Activated naive CD4-positive, alpha-beta T cell treated with anti-CD3 and anti-CD28 coated beads, Interleukin-2, amount 50 U/mL, for 16 hours (primary cell): ENCODE measurements around the gene RSAD1.

Experiments
- DNase-seq: peaks from one replicate; pipeline ENCODE4 v3.0.0-alpha.2; 2020

Gene RSAD1

DNA sequence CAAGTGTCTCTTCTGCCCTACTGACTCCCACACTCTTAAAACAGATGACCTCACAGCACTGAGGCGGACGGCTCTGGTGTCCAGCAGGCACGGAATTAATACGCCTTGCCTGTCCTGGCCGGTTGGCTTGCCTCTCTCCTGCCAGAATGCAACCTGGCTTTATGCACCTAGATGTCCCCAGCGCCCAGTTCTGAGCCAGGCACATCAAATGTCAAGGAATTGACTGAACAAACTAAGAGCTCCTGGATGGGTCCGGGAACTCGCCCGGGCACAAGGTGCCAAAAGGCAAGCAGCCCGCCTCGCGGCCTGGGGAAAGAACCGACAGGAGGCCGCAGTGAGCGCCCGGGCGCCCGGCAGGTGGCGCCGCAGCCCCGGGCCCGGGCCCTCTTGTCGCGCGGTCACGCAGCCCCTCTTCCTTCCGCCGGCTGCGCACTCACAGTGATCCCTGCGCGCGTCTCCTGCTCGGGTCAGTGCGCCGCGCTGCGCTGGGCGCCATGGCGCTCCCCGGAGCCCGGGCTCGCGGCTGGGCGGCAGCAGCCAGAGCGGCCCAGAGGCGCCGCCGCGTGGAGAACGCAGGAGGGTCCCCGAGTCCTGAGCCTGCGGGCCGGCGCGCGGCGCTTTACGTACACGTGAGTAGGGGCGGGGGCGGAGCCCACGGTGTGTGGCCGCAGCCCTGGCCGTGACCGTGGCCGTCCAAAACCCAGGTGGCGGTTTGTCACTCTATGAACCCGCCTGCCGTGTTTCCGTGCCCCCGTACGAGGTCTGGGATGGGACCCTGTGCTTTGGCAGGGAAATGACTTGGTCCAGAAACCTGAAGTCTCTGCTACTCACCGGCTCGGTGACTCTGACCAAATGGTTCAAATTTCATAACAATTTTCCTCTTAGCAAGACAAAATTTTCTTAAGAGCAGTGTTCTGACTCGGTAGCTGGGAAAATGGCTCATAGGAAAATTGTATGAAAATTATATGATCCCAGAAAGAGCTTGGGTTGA, at the start of gene RSAD1:
Gene RSAD1 (plus strand): TSS at position 470 of the 991 bp plus-strand sequence. CDS start 25 bp downstream, at position 495.
- DNase-seq: peak; percentile 87

DNA sequence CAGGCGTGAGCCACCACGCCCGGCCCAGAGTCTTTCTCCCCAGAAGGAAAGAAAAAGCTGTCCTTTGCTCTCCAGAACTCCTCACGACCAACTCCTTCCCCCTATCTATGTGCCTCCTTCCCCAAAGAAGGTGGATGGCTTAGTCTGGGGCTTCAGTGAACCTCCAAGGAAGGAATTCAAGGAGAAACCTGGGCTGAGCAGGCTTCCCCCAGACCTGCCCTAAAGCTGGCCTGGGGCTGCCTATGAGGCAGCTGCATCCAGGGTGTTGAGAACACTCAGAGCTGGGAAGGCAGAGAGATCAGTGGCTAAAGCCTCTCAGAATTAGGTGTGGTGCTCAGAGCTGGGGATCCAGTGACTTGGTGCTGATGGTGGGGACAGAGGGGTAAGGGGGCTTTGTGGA, 48.9 kb upstream of the RSAD1 start:
- no peak for DNase-seq

DNA sequence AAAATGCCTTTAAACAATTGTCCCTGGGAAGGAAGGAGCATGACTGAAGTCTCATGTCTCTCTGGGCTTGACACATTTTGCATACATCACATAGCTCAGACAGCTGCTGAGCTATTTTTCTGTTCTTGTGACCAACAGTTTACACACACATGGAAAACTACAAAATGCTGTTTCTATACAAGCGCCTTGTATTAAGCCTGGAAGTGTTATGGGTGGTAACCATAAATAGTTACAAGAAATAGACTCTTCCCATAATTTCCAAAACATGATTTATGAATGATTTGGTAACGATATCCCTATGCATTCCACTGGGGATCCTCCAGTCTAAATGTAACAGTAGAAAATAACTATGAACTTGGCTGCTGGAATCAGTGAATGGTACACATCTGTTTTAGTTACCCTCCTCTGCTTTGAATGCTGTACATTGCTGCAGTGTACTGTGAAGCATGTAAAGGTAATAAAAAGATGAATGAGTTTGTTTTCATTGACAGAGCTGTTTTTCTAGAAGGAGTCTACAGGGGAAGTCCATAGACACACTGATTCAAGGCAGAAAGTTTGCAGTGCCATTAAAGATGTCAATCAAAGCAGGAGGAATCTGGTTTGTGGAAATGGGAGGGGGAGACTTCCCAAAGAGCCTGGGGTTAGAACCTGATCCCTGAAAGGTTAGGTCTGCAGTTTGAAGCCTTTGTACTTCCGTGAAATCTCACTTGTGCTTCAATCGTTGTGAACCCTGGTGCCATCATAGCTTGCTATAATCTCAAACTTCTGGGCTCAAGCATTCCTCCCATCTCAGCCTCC, 47.6 kb upstream of the RSAD1 start:
- DNase-seq: no peak

- DNase-seq: no peak
Measured at GRCh38 chr17:50432125-50432762, 46.4 kb upstream of the RSAD1 start.

DNA sequence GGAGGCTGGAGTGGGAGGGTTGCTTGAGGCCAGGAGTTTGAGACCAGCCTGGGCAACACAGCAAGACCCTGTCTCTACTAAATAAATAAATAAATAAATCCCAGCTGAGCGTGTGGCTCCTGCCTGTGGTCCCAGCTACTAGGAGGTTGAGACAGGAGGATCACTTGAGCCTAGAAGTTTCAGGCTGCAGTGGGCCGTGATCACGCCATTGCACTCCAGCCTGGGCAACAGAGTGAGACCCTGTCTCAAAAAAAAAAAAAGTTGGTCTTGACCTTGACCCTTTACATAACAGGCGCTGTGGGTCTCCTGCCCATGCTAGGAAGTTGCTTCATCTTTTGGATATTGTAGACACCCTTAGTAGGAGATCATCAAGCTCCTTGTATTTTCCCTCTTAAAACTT, 41.3 kb upstream of the RSAD1 start:
- no peak for DNase-seq

GRCh38 chr17:50439008-50439407, 39.7 kb upstream of the RSAD1 start:
- no peak for DNase-seq

DNA sequence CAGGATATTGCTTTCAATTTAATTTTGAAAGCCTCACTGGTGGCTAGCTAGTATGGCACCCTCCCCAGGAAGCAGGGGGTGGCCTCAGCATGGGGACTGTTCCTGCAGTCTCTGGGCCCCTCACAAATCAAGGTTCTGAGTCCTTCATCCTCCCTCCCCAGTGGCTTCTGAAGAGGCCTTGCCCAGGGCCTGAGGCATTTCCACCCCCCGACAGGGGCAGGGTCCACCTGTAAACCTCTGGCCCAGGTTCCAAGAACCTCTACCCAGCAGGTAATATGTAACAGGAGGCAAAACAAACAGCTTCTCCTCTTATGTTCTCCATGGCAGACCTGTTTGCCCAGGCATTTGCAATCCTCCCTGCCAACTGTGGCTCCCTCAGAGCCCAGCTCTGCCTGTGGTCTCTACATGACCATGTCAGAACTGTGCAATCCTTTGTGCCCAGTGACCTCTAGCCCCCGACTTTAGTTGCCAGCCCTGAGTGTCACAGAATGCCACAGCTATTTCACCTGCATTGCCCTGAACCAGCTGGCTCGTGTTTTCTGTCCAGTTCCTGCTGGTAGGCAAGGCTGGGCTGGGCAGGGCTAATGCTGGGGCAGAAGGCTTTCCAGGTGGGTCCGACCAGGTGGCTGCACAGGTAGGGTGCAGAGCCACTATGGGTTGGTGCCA, 38.4 kb upstream of the RSAD1 start:
- no peak for DNase-seq

- DNase-seq: no peak
Measured at GRCh38 chr17:50440838-50441829, 37.5 kb upstream of the RSAD1 start.

GRCh38 chr17:50443505-50443974, 35.1 kb upstream of the RSAD1 start:
- DNase-seq: no peak

GRCh38 chr17:50444841-50445715, 33.6 kb upstream of the RSAD1 start:
- no peak for DNase-seq

- DNase-seq: no peak
Measured at GRCh38 chr17:50445730-50446325, 32.8 kb upstream of the RSAD1 start.

- DNase-seq: no peak
Measured at GRCh38 chr17:50447870-50448595, 30.6 kb upstream of the RSAD1 start.

- DNase-seq: no peak
Measured at GRCh38 chr17:50448643-50449042, 30.0 kb upstream of the RSAD1 start.

- no peak for DNase-seq
Measured at GRCh38 chr17:50451943-50452629, 26.6 kb upstream of the RSAD1 start.

DNA sequence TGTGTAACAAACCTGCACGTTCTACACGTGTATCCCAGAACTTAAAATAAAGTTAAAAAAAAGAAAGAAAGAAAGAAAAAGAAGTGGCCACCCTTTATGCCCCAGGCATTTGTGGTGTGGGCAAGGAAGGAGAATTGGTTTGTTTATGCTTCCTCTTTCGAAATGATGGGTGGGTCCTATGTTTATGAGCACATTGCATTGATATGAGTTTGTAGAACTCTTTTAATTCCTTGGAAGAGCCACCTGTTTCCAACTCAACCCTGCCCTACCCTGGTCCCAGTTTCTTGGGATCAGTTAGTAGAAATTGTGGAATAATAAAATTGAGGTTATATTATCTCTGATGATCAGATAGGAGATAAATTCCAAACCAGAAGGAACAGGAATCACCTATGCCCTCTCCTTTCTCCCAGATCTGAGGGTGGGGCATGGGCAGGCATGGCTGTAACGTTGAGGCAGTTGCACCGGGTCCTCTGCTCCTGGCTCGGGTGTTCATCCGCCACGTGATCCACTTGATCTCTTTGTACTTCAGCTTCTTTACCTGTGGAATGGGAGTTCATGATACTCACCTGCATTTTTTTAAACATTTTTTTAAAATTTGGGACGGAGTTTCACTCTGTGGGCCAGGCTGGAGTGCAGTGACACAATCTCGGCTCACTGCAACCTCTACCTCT, 25.9 kb upstream of the RSAD1 start:
- DNase-seq: no peak

DNA sequence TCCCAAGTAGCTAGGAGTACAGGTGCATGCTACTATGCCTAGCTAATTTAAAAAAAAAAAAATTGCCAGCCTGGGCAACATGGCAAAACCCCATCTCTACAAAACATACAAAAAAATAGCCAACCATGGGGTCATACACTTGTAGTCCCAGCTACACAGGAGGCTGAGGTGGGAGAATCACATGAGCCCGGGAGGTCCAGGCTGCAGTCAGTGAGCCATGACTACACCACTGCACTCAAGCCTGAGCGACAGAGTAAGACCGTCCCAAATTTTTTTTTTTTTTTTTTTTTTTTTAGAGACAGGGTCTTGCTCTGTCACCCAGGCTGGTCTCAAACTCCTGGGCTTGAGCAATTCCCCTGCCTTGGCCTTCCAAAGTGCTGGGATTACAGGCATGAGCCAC, 24.8 kb upstream of the RSAD1 start:
- no peak for DNase-seq

GRCh38 chr17:50457621-50458020, 21.0 kb upstream of the RSAD1 start:
- DNase-seq: no peak

DNA sequence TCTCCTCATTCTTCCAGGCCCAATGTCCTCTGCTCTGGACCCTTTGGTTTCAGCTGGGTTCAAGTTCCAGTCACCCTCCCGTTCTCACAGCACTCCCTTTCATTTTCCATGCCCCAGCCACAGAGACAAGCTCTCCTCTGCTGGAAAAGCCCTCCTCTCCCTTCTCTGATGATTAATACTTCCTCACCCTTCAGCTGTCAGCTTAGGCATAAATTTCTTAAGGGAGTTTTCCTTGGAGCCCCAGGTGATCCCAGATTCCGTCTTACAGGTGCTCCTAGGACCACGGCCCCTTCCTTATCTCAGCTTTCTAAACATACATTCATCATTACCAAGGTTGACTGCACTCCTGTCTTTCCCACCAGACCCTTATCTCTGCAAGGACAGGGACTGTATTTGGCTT, 20.4 kb upstream of the RSAD1 start:
- DNase-seq: no peak
